Measurements from ENCODE around the gene KDF1.

KDF1 gene

GRCh38 chr1:26913754-26914619, 46.3 kb downstream of the KDF1 start, which contains the start of gene NR0B2:
NR0B2 (minus strand) TSS chr1:26913975; CDS start chr1:26913940, 35 bp downstream.
- TF ChIP-seq CTCF (IDR thresholded peaks at IDR 0.05; ENCODE audit: borderline replicate concordance, extremely low read depth, low read length, poor library complexity, severe bottlenecking) (no peak), EZH2 (IDR thresholded peaks at IDR 0.05; ENCODE audit: borderline replicate concordance, low read depth, low read length, severe bottlenecking) (no peak)
- H3K4me2 ChIP-seq (ENCODE audit: insufficient read depth, low read length) = no peak within 1 kb of the TSS

GRCh38 chr1:26913389-26913753, 46.9 kb downstream of the KDF1 start:
- Histone ChIP-seq H3K4me2 (ENCODE audit: insufficient read depth, low read length) (no peak overlapping the region), H3K27me3 (ENCODE audit: insufficient read depth, low read length, poor library complexity) (no peaks in the 10 kb centered on the region), H3K4me1 (ENCODE audit: insufficient read depth, low read length) (no peaks in the 10 kb centered on the region), H3K9ac (ENCODE audit: low read depth, low read length) (no peak overlapping the region), H3K36me3 (ENCODE audit: insufficient read depth, low read length) (no peaks in the 10 kb centered on the region), H2AFZ (ENCODE audit: low read depth, low read length) (no peak overlapping the region), H3K4me3 (ENCODE audit: low read depth in 1 of 2, low read length in 2 of 2) (no peak overlapping the region), H3K9me3 (ENCODE audit: insufficient read depth, low read length, severe bottlenecking) (no peaks in the 10 kb centered on the region), H3K27ac (ENCODE audit: low read length) (no peak overlapping the region), H4K20me1 (ENCODE audit: insufficient read depth, low read length) (no peaks in the 10 kb centered on the region), H3K79me2 (ENCODE audit: insufficient read depth, low read length) (no peaks in the 10 kb centered on the region)
- TF ChIP-seq EZH2 (IDR thresholded peaks at IDR 0.05; ENCODE audit: borderline replicate concordance, low read depth, low read length, severe bottlenecking) = no peak
- no peak for TF ChIP-seq CTCF (IDR thresholded peaks at IDR 0.05; ENCODE audit: borderline replicate concordance, extremely low read depth, low read length, poor library complexity, severe bottlenecking)
- no peak for DNase-seq
- no peak for ATAC-seq (ENCODE audit: insufficient read depth, low read depth)

More at GRCh38 chr1:26913754-26914619, 46.3 kb downstream of the KDF1 start, which contains the start of gene NR0B2:
- H3K4me1 ChIP-seq (ENCODE audit: insufficient read depth, low read length) = no peaks in the 10 kb centered on the region
- ATAC-seq (ENCODE audit: insufficient read depth, low read depth) = no peak
- no peak within 1 kb of the TSS for H3K27ac ChIP-seq (ENCODE audit: low read length)
- H3K4me3 ChIP-seq (ENCODE audit: low read depth in 1 of 2, low read length in 2 of 2) = no peak within 1 kb of the TSS
- DNase-seq = no peak
- H3K9ac ChIP-seq (ENCODE audit: low read depth, low read length) = no peak within 1 kb of the TSS
- no peaks in the 10 kb centered on the region for H3K79me2 ChIP-seq (ENCODE audit: insufficient read depth, low read length)
- H3K9me3 ChIP-seq (ENCODE audit: insufficient read depth, low read length, severe bottlenecking) = no peaks in the 10 kb centered on the region
- H3K36me3 ChIP-seq (ENCODE audit: insufficient read depth, low read length) = no peaks in the 10 kb centered on the region
- no peaks in the 10 kb centered on the region for H3K27me3 ChIP-seq (ENCODE audit: insufficient read depth, low read length, poor library complexity)
- H4K20me1 ChIP-seq (ENCODE audit: insufficient read depth, low read length) = no peaks in the 10 kb centered on the region
- H2AFZ ChIP-seq (ENCODE audit: low read depth, low read length) = no peak within 1 kb of the TSS

GRCh38 chr1:26912147-26912490, 48.1 kb downstream of the KDF1 start:
- Histone ChIP-seq H3K4me3 (ENCODE audit: low read depth in 1 of 2, low read length in 2 of 2) (no peak overlapping the region), H2AFZ (ENCODE audit: low read depth, low read length) (no peak overlapping the region), H3K9ac (ENCODE audit: low read depth, low read length) (no peak overlapping the region), H3K36me3 (ENCODE audit: insufficient read depth, low read length) (no peaks in the 10 kb centered on the region), H3K4me2 (ENCODE audit: insufficient read depth, low read length) (no peak overlapping the region), H4K20me1 (ENCODE audit: insufficient read depth, low read length) (no peaks in the 10 kb centered on the region), H3K79me2 (ENCODE audit: insufficient read depth, low read length) (no peaks in the 10 kb centered on the region), H3K27ac (ENCODE audit: low read length) (no peak overlapping the region), H3K9me3 (ENCODE audit: insufficient read depth, low read length, severe bottlenecking) (no peaks in the 10 kb centered on the region), H3K27me3 (ENCODE audit: insufficient read depth, low read length, poor library complexity) (no peaks in the 10 kb centered on the region), H3K4me1 (ENCODE audit: insufficient read depth, low read length) (no peaks in the 10 kb centered on the region)
- TF ChIP-seq EZH2 (IDR thresholded peaks at IDR 0.05; ENCODE audit: borderline replicate concordance, low read depth, low read length, severe bottlenecking) (no peak), CTCF (IDR thresholded peaks at IDR 0.05; ENCODE audit: borderline replicate concordance, extremely low read depth, low read length, poor library complexity, severe bottlenecking) (no peak)
- ATAC-seq (ENCODE audit: insufficient read depth, low read depth) (no peak), DNase-seq (no peak)

All from DND-41 (cell line).